Tongue (tissue), 2 donors: ENCODE results near the gene RECQL5. TPM values are rescaled to one million over a fixed set of nuclear protein-coding genes. Genes with fewer than 3 reads are reported as not detected.
"Not testable (repeated sequence)": the region's sequence is repeated elsewhere in the genome, so short reads cannot be mapped to it uniquely, and the experiment has no call there.

Experiments used
- DNase-seq: peaks from one replicate; pipeline ENCODE4 v3.0.0-alpha.2; 2015
- total RNA-seq: library from RNA; depleted of rRNA; stranded (reverse); fragments of >200 nt; gene quantifications from one replicate; pipeline ENCODE4 v1.2.3, GENCODE V29; 2014

The RECQL5 gene
- total RNA-seq, 1 donor from 2014 or later = 21.5 TPM

DNA sequence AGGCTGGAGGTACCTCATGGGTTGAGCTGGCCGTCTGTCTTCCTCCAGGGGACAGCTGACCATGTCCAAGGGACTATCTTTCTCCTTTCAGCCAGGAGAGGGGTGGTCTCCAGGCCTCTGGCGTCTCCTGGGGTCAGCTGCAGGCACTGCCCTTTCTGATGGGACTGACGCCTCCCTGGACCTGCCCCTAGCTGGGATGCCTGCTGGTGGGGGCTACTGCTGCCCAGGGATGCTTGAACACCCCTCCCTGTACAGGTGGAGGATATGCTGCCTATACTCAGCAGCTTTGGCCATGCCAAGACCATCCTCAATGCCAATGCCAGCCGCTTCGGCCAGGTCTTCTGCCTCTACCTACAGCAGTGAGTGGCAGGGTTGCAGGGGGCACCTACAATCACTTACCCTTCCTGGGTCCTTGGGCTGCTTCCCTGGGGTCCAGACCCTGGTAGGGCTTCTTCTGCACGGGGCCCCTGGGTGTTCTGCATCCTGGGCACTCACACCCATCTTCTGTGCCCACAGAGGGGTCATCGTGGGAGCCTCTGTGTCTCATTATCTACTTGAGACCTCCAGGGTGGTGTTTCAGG is 75.1 kb downstream of the RECQL5 start:
- no peak for DNase-seq

DNA sequence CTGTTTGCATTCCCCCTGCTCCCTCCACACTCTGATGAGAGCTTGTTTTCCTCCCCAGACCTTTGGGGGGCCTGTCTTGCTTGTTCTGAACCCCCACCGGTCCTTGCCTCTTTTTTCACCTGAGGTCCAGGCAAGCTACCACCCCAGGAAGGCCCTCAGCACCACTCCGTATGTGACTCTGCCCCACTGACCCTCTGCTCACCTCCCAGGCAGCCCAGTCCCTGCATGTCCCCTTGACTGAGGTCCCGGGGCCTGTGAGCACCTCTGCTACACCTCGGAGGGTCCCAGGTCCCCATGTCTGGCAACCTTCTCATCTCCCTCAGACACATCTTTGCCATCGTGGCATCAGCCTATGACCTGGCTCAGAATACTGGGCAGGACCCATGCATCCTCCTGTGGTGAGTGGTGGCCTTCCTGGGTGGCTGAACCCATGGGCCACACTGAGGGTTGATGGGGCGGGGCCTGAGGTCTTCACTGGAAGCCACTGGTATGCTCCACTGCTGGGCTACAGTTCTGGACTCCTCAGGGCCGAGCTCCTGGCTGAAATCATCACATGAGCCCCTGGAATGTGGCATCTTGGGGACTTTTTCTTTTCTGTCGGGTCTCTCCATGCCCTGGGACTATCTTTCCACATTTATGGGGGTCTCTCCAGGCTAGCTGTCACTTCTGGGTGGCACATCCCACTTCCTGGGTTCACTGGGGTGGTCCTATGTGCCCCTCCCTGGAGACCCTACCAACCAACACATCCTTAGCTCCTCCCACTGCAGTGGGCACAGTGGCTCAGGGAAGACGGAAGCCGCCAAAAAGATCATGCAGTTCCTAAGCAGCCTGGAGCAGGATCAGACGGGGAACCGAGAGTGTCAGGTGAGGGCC is 75.9 kb downstream of the RECQL5 start:
- DNase-seq = no peak

DNA sequence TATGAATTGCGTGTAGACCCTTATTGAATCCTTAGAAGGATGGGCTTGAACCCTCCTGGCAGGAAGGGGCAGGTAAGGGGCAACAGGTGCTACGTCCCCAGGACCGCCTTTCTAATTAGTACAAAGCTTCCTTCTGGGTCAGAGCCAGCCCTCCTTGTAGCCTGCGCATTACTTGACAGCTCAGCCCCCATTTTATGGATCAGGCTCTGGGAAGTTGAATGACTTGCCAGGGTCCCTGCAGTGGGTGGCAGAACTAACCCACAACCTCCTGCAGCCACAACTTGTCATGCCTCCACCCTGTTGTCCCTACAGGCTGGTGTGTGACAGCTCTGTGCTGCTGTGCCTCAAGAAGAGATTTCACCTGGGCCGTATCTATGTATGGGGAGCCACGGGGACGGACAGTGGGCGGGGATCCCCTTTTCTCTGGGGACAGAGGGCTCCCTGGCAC is 76.6 kb downstream of the RECQL5 start:
- no peak for DNase-seq

DNA sequence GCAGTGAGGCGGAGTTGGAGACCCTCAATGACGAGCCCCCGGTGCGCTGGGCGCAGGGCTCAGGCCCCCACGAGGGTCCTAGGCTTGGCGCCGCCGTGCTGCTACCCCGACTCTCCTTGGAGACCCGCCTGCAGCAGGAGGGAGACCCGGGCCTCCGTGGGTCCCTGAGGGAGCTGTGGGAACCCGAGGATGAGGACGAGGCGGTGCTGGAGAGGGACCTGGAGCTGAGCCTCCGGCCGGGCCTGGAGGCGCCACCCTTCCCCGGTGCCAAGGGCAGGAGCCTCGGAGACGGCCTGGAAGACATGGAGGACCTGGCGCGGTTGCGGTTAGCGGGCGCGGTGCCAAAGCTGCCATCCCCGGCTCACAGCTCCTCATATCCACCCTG is 77.0 kb downstream of the RECQL5 start:
- no peak for DNase-seq

DNA sequence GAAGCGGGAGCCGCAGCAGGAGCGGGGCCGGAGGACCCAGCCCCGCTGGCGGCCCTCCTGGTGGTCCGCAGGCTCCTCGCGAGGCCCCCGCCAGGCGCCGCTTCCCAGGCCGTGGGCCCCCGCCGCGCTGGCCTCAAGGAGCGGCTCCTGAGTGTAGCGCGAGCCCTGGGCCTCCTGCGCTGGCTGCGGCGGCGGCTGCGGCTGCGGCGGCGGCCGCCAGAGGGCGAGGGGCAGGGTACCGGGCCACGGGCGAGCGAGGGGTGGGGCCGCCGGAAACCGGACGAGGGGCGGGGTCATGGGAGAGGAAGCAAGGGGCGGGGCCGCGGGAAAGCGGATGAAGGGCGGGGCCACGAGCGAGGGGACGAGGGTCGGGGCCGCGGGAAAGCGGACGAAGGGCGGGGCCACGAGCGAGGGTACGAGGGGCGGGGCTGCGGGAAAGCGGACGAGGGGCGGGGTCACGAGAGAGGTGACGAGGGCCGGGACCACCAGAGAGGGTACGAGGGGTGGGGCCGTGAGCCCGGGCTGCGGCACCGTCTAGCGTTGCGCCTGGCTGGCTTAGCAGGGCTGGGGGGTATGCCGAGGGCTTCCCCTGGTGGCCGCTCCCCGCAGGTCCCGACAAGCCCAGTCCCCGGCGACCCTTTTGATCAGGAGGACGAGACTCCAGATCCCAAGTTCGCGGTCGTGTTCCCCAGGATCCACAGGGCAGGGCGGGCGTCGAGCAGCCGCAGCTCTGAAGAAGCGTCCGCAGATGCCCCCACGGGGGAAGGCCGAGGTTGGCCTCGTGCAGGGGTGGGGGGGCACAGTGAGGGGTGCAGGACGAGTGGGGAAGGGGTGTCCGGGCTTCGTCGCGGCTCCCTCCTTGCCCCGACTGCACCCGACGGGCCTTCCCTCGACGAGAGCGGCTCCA is 77.7 kb downstream of the RECQL5 start:
- DNase-seq = peak; percentile 97

DNA sequence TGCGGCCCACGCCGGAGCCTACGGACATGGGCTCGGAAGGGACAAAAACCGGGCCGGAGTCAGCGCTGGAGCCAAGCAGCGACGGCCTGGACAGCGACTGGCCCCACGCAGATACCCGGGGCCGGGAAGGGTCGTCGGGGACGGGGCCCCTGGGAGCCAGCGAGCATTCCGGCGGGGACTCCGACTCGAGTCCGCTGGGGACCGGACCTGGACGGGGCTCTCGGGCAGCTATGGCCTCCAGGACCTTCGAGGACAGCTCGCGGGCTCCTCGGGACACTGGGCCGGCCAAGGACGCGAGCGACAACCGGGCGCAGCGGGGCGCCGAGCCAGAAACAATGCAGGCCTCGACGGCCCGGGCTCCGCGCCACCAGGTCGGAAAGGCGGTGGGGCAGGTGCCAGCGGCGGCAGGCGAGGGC is 78.3 kb downstream of the RECQL5 start:
- no peak for DNase-seq

DNA sequence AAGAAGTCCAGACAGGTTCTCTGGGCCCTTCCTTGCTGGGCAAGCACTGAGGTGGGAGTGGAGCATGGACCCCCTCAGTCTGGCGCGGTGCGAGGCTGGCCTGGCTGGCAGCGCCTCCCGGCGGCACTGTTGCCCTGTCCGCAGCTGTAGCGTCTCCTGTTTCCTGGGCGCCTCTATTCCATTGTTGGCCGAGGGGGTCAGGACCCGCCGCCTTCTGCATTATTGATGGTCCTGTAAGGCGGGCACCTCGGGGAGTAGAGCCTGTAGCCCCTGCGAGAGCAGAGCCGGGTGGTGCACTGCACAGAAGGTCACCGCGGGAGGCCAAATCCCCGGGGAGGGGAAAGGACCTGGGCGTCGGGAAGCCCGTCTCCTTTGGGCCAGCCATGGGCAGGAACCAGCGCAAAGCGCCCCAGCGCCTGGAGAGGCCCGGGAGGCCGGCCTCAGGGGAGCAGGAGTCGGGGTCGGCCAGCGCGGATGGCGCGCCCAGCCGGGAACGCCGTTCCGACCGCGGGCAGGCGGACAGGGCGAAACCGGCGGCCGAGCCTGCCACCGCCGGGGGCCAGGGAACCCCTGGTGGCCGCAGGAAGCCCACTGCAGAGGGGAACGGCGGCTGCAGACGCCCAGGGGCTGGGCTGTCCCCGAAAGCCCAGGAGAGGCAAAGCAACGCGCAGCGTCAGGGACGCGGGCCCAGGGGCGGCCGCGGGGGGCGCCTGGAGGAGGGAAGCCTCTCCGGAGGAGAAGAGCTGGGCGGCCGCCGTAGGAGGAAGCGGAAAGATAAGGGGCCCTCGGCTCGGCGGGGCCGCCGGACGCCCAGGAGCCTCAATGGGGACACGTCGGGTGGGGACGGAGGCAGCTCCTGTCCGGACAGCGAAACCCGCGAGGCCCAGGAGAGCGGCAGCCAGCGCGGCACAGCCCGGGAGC is 79.0 kb downstream of the RECQL5 start, which contains the start of gene MYO15B:
TSS of gene MYO15B (plus strand) at position 126 of the 921 bp plus-strand sequence. CDS start at position 384, 258 bp downstream.
- DNase-seq = peak; percentile 70

DNA sequence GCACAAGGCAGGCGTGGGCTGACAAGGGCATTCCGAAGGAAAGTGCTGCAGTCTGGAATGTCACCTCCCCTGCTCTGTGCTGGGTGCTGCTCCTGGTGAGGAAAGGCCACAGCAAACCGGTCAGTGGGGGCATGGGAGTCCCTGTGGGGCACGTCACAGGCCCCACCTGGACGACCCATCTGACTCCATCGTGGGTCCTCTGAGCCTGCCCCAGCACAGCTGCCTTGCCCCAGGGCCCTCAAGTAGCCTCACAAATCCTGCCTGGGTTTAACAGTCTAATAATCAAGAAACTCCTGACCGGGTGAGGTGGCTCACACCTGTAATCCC is 82.1 kb downstream of the RECQL5 start:
- no peak for DNase-seq

DNA sequence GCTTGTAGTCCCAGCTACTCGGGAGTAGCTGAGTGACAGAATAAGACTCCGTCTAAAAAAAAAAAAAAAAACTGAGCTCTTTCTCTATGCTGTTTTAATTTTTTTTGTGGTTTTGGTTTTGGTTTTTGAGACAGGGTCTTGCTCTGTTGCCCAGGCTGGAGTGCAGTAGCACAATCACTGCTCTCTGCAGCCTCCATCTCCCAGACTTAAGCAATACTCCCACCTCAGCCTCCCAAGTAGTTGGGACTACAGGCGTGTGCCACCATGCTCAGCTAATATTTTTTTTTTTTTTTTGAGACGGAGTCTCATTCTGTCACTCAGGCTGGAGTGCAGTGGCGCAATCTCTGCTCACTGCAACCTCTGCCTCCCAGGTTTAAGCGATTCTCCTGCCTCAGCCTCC is 83.8 kb downstream of the RECQL5 start:
- not testable (repeated sequence) for DNase-seq

DNA sequence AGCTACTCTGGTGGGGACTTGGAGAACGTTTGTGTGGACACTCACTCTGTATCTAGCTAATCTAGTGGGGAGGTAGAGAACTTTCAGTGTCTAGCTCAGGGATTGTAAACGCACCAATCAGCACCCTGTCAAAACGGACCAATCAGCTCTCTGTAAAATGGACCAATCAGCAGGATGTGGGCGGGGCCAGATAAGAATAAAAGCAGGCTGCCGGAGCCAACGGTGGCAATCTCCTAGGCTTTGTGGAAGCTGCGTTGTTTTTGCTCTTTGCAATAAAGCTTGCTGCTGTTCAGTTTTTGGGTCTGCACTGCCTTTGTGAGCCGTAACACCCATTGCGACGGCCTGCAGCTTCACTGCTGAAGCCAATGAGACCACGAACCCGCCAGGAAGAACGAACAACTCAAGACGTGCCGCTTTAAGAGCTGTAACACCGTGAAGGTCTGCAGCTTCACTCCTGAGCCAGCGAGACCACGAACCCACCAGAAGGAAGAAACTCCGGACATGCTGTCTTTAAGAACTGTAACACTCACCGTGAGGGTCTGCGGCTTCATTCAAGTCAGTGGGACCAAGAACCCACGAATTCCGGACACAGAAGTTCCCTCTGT is 85.7 kb downstream of the RECQL5 start:
- not testable (repeated sequence) for DNase-seq

Other genes starting within 250 kb of the RECQL5 start
- gene TMEM94, start 210.5 kb downstream of the RECQL5 start, total RNA-seq = 72.3 TPM
- gene CASKIN2, start 151.6 kb downstream of the RECQL5 start, total RNA-seq = 22.4 TPM
- gene TSEN54, start 150.6 kb downstream of the RECQL5 start, total RNA-seq = 22.9 TPM
- gene LLGL2, start 141.5 kb downstream of the RECQL5 start, total RNA-seq = 19.9 TPM
- 63.4 TPM for gene MYO15B, start 79.4 kb downstream of the RECQL5 start, total RNA-seq
- 5.9 TPM for gene SMIM5, start 33.7 kb downstream of the RECQL5 start, total RNA-seq
- gene SAP30BP, start 184 bp upstream of the RECQL5 start, total RNA-seq = 57.0 TPM
- gene ITGB4, start 54.3 kb upstream of the RECQL5 start, total RNA-seq = 48.2 TPM
- 17.6 TPM for gene GALK1, start 98.0 kb upstream of the RECQL5 start, total RNA-seq
- 16.9 TPM for gene UNK, start 117.7 kb upstream of the RECQL5 start, total RNA-seq
- gene UNC13D, start 177.2 kb upstream of the RECQL5 start, total RNA-seq = 82.3 TPM
- gene WBP2, start 188.2 kb upstream of the RECQL5 start, total RNA-seq = 22.9 TPM
- 54.2 TPM for gene TRIM47, start 211.4 kb upstream of the RECQL5 start, total RNA-seq
- 25.8 TPM for gene TRIM65, start 229.8 kb upstream of the RECQL5 start, total RNA-seq
- gene MRPL38, start 237.7 kb upstream of the RECQL5 start, total RNA-seq = 62.1 TPM